ENCODE measurements around the gene KRT1. TPM values are rescaled to one million over a fixed set of nuclear protein-coding genes. Genes with fewer than 3 reads are reported as not detected.

KRT1 gene
- total RNA-seq, result not detected in 2 replicates

- no peak for TF ChIP-seq CTCF (conservative IDR thresholded peaks at IDR 0.05; ENCODE audit: low read depth, low read length)
- no peak for DNase-seq (ENCODE audit: low read depth)
- H3K4me3 ChIP-seq (ENCODE audit: low read depth, low read length), result no peak within 1 kb of the TSS
These were observed at the start of gene KRT1 for GRCh38 chr12:52680363-52680762. Gene KRT1 (minus strand): TSS chr12:52680407. CDS start chr12:52680348, 59 bp downstream.

GRCh38 chr12:52729147-52729546 is 48.9 kb upstream of the KRT1 start:
- no peak for DNase-seq (ENCODE audit: low read depth)
- no peak for TF ChIP-seq CTCF (conservative IDR thresholded peaks at IDR 0.05; ENCODE audit: low read depth, low read length)
- H3K4me3 ChIP-seq (ENCODE audit: low read depth, low read length), result no peak overlapping the region

GRCh38 chr12:52728374-52728773 is 48.2 kb upstream of the KRT1 start:
- no peak for TF ChIP-seq CTCF (conservative IDR thresholded peaks at IDR 0.05; ENCODE audit: low read depth, low read length)
- H3K4me3 ChIP-seq (ENCODE audit: low read depth, low read length), result no peak overlapping the region
- DNase-seq (ENCODE audit: low read depth), result no peak

GRCh38 chr12:52727037-52727436 is 46.8 kb upstream of the KRT1 start:
- no peak for DNase-seq (ENCODE audit: low read depth)
- TF ChIP-seq CTCF (conservative IDR thresholded peaks at IDR 0.05; ENCODE audit: low read depth, low read length), result no peak
- H3K4me3 ChIP-seq (ENCODE audit: low read depth, low read length), result no peak overlapping the region

GRCh38 chr12:52726451-52726850 is 46.2 kb upstream of the KRT1 start:
- H3K4me3 ChIP-seq (ENCODE audit: low read depth, low read length), result no peak overlapping the region
- no peak for TF ChIP-seq CTCF (conservative IDR thresholded peaks at IDR 0.05; ENCODE audit: low read depth, low read length)
- no peak for DNase-seq (ENCODE audit: low read depth)

GRCh38 chr12:52724384-52724783 is 44.2 kb upstream of the KRT1 start:
- no peak for DNase-seq (ENCODE audit: low read depth)
- TF ChIP-seq CTCF (conservative IDR thresholded peaks at IDR 0.05; ENCODE audit: low read depth, low read length), result no peak

GRCh38 chr12:52722680-52723079 is 42.5 kb upstream of the KRT1 start:
- no peak for DNase-seq (ENCODE audit: low read depth)
- TF ChIP-seq CTCF (conservative IDR thresholded peaks at IDR 0.05; ENCODE audit: low read depth, low read length), result no peak
- no peak overlapping the region for H3K4me3 ChIP-seq (ENCODE audit: low read depth, low read length)

More at GRCh38 chr12:52724384-52724783, 44.2 kb upstream of the KRT1 start:
- no peak overlapping the region for H3K4me3 ChIP-seq (ENCODE audit: low read depth, low read length)
